SK-N-DZ (cell line): ENCODE measurements around the gene LRRC37A. TPM values are rescaled to one million over a fixed set of nuclear protein-coding genes. Genes with fewer than 3 reads are reported as not detected.
"Not testable (repeated sequence)": the region's sequence is repeated elsewhere in the genome, so short reads cannot be mapped to it uniquely, and the experiment has no call there.

ENCODE experiments used
- DNase-seq: peaks from one replicate; pipeline ENCODE4 v3.0.0-alpha.2; 2015; ENCODE audit warnings: low spot score
- polyA plus RNA-seq, 2 experiments: library from polyadenylated mRNA; depleted of rRNA; stranded (reverse); fragments of >200 nt; gene quantifications; 2 replicates each; pipeline ENCODE4 v1.2.3, GENCODE V29; 2014

Gene LRRC37A
- 2.1 and 3.5 TPM in 2 replicates for polyA plus RNA-seq (2014; cell fraction: cytosol; rRNA removed)
- 1.9 and 3.8 TPM in 2 replicates for polyA plus RNA-seq (2014; cell fraction: nucleus; rRNA removed)

DNA sequence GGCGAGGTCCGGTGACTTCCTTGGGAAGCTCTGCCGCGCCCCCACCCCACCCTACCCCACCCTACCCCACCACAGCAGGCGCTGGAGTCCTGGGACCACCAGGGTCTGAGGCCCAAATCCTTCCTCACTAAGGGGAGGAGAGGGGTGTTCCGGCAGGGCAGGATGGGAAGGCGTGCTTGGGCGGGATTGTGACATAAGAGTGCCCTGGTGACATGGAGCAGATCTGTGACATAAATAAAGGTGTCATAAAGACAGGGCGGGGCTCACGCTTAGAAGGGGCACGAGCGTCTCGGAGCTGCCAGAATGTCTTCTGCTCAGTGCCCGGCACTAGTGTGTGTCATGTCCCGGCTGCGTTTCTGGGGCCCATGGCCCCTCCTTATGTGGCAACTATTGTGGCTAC, at the start of gene LRRC37A:
Gene LRRC37A (plus strand): TSS at position 301 of the 400 bp plus-strand sequence. CDS start 3 bp downstream, at position 304.
- not testable (repeated sequence) for DNase-seq

- not testable (repeated sequence) for DNase-seq
These were observed 45.8 kb upstream of the LRRC37A start for GRCh38 chr17:46249153-46249552.

DNA sequence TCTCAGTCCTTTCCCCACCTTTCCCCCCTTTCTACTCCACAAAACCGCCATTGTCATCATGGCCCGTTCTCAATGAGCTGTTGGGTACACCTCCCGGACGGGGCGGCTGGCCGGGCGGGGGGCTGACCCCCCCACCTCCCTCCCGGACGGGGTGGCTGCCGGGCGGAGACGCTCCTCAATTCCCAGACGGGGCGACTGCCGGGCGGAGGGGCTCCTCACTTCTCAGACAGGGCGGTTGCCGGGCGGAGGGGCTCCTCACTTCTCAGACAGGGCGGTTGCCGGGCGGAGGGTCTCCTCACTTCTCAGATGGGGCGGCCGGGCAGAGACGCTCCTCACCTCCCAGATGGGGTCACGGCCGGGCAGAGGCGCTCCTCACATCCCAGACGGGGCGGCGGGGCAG, 42.1 kb upstream of the LRRC37A start:
- not testable (repeated sequence) for DNase-seq

DNA sequence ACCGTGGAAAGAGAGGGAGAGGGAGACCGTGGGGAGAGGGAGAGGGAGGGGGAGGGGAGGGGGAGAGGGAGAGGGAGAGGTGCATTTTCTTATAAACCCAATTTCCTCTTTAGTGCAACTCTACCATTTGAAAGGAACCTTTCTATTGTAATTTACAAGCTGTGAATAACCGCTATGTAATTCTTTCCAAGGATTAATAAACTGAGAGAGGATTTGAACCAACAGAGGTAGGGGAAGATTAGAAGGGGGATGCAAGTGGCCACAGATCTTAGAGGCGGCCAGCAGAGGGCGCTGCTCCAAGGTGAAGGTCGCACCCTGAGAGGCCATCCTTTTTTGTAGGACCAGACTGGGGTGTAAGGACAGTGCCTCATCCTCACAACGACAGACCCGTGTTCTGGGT, 41.2 kb upstream of the LRRC37A start:
- DNase-seq, result not testable (repeated sequence)

- DNase-seq, result not testable (repeated sequence)
These were observed 40.7 kb upstream of the LRRC37A start for GRCh38 chr17:46254215-46254614.

DNA sequence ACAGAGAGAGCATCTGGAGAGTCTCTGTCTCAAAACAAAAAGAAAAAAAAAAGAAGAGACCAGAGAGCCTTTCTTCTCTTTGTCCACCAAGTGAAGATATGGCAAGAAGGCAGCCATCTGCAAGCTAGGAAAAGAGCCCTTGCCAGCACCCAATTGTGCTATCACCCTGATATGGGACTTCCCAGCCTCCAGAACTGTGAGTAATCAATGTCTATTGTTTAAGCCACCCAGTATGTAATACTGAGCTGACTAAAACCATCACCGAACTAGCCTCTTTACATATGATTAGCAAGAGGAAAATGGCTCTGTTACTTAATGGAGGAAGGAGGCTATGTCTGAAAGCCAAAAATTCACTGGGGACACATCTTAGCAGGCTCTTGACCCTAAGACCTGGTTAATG, 38.6 kb upstream of the LRRC37A start:
- not testable (repeated sequence) for DNase-seq

DNA sequence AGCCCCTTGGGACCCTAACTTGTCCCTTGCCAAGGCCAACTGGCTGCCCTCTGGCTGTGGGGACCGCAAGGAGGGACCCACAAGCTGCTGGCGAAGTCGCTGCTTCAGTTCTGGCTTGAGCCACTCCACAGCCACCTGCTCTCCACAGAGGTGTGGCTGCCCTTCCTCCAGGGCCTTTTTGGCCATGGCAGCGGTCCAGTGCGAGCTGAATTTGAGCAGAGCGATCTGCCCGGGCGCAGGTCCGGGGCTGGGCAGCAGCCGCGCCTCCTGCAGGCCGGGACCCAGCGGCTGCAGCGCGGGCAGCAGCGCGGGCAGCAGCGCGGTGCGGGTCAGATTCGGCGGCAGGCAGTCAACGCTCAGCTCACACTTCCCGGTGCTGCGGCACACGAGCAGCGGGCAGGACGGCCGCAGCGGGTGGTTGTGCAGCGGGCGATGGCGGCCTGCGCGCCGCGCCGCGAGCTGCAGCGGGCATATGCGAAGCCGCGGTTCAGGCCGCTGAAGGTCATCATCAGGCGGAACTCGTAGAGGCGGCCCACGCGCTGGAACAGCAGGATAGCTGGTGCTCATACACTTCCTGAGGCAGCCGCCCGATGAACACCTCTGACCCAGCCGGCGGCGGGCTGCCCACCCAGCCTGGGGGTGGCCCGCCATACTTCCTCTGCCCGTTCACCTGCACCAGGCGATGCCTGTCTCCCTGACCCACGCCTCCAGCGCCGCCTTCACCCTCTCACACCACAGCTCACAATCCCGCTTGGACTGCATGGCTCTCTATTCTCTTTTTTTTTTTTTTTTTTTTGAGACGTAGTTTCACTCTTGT, 34.9 kb upstream of the LRRC37A start:
- not testable (repeated sequence) for DNase-seq

DNA sequence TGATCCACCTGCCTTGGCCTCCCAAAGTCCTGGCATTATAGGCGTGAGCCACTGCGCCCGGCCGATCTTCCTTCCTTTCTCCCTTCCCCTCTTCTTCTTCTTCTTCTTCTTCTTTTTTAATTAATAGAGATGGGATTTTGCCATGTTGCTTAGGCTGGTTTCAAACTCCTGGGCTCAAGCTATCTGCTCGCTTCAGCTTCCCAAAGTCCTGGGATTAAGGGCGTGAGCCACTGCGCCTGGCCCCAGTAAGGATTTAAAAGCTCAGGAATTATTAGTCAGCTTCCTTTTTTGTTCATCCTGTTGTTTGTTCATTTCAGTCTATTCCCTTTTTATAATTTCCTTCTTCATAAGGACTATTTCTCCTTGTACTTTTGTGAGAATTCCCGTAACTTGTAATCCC, 32.7 kb upstream of the LRRC37A start:
- no peak for DNase-seq

DNA sequence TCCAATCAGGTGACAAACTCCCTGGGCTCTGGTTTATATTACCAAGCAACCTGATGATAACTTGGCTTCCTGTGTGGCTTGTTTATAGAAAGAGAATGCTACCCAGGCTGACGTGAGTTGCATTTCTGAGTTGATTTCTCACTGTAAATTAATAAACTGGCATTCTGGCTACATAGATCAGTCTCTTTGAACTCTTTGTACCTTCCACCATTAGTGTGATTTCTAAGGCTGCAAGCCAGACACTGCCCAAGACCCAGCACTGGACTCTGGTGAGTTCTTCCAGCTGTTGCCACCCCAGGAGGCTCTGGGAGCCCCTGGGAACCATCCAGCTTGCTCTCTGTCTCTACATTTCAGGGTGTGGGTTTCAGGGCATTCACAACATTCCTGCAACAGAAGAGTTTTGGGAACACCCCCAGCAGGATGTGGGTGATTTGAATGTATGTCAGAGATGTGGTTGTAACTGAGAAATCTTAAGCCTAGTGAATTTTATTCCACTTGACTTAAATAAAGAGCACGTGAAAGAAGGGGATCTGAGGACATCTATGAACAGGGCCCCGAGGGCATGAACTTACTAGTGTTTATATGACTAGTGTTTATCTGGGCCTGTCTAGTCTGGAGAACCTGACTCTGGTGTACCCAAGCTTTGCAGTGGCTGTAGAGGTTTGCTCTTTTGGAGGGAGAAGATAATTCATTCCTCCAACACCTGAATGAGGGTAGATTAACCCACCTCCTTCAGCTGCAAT, 30.3 kb upstream of the LRRC37A start:
- no peak for DNase-seq

DNA sequence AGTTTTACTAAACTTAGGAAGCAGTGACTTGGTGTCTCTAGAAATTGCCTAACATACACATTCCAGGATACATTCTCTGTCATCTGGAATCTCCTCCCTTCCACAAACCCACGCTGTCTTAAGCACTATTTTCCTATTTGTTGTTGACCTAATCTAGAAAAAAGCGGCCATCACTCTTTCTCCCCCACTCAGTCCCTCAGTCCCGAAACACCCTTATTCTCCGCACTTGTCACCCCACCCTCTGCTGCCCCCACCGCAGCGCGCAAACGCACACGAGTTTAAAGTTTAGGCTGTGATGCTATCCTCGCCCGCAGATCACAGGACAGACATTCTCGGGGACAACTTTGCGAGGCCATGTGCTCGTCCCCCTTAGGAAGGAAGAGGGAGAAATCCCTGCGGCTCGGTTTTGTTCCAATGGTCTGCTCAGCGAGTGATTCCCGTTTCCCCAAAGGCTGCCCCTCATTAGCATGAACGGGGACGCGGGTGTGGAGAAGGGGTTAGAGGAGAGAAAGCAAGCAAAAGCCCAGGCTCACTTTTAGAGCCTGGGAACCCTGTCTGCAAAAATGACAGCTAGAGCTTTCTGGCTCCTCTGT, 28.8 kb upstream of the LRRC37A start:
- DNase-seq, result not testable (repeated sequence)

DNA sequence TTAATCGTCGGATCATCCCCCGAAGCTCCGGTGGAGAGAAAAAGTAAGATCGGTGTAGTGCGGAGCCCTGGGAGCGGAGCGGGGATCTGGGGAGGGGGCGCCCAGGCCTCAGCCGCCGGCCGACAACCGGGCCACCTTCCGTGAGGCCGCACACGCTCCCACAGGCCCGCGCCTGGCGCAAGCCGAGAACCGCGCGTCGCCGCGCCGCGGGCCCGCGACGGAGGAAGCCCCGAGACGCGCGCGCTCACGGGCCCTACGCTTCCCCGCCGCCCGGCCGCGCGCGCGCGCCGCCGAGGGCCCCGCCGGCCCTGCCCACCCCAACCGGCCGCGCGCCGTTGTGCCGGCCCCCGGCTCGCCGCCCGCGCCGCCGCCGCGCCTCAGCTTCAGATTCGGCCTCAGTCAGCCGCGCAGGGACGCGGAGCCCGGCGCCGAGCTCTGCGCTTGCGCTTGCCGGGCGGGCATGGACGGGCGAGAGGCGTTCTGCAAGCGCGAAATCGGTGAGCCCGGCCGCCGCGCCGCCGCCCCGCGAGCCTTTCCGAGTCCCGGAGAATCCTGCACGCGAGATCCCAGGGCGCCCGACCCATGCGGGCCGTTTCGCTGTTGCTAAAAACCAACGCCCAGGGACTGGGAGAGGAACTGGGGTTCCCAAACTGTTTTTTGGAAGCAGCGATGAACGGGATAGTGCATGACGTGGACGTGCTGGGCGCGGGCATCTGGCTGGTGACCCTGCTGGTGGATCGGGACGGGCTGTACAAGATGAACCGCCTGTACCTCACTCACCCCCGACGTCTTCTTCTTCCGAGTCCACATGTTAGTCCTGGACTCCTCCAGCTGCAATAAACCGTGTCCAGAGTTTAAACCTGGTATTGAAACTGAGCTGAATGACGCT, 28.0 kb upstream of the LRRC37A start:
- peak; percentile 89 for DNase-seq

GRCh38 chr17:46270032-46270431, 24.9 kb upstream of the LRRC37A start:
- no peak for DNase-seq

DNA sequence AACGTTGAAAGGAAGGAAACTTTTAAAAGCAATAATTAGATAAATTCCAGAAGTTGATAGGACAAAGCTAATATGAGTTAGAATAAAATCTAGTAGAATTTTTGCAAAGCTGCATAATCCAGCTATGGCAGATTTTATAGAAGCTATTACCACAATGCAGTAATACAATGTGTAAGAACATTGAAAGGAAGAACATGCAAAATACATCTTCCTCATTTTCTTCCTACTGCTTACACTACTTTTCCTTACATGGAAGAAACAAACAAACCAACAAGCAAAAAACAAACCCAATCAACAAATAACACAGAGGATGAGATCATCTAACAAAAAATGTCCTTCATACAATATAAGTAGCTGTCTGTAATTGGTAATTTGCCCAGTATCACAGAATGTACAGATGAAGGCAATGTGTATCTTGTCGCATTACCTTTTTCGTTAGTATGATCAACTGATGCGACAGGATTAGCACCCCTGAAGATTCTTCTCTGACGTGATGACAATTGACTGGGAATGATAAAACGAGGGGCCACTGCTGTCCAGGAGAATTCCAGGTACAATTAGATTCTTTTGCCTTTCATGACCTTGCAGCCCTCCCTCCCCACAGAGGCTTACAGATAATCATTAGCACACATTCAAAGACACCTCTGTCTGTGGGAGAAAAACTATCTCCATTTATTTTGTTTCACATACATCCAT, 21.2 kb upstream of the LRRC37A start:
- DNase-seq, result no peak

DNA sequence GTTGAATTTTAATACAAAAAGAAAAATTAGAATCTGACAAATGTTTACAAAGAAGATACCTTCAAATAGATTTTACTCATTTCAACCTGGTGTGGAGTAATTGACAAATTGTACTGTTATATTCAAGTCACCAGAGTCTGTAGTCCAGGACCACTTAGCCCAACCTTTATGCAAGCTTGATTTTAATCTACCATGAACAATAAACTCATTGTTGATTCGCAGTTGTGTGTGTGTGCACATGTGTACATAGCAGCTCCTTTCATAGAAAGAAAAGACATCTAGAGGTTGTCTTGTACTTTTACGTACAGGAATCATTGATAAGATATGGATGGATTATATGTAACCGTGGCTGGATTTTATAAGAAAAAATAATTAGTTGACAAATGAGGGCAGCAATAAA, 20.7 kb upstream of the LRRC37A start:
- no peak for DNase-seq

- DNase-seq, result not testable (repeated sequence)
These were observed 18.0 kb upstream of the LRRC37A start for GRCh38 chr17:46276728-46277479.

- not testable (repeated sequence) for DNase-seq
These were observed 13.6 kb upstream of the LRRC37A start for GRCh38 chr17:46281336-46281735.

DNA sequence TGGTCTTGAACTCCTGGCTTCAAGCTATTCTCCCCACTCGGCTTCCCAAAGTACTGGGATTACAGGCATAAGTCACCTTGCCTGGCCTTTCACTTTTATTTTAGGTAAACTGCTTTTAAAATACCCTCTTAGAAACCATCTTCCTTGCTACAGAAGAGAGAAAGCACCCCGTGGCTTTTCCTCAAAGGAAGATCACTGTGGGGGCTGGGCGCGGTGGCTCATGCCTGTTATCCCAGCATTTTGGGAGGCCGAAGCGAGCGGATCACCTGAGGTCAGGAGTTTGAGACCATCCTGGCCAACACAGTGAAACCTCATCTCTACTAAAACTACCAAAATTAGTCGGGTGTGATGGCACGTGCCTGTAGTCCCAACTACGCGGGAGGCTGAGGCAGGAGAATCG, 12.3 kb upstream of the LRRC37A start:
- not testable (repeated sequence) for DNase-seq

- not testable (repeated sequence) for DNase-seq
These were observed 10.5 kb upstream of the LRRC37A start for GRCh38 chr17:46284467-46284866.

- not testable (repeated sequence) for DNase-seq
These were observed 9.4 kb upstream of the LRRC37A start for GRCh38 chr17:46285500-46285899.

DNA sequence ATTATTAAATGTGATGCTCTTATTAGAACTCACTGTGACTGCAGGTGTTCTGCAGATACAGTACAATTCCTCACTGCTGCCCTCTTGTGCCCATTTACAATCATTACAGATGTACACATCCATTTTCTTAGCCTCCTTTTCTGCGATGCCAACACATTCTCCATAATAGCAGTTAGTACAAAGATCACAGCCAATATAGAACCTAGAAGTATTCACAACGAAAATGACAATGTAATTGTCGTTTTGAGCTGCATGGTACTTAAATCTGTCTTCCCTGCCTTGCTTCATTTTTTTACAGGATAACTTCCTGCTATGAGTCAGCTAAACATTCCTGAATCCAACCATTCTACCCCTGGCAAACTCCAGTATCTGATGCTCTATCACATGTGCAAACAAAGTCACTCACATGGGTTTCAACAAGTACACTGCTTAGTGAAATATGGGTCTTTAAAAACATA, 8.1 kb upstream of the LRRC37A start:
- peak; percentile 85 for DNase-seq
